ENCODE data around the gene MAP3K2.

DNA sequence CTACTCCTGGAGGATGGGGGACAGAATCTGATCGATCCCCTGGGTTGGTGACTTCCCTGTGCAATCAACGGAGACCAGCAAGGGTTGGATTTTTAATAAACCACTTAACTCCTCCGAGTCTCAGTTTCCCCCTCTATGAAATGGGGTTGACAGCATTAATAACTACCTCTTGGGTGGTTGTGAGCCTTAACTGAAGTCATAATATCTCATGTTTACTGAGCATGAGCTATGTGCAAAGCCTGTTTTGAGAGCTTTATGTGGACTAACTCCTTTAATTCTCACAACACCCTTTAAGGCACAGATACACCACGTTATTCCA lies 31.3 kb upstream of the MAP3K2 start:
- TF ChIP-seq, protein P1, sequence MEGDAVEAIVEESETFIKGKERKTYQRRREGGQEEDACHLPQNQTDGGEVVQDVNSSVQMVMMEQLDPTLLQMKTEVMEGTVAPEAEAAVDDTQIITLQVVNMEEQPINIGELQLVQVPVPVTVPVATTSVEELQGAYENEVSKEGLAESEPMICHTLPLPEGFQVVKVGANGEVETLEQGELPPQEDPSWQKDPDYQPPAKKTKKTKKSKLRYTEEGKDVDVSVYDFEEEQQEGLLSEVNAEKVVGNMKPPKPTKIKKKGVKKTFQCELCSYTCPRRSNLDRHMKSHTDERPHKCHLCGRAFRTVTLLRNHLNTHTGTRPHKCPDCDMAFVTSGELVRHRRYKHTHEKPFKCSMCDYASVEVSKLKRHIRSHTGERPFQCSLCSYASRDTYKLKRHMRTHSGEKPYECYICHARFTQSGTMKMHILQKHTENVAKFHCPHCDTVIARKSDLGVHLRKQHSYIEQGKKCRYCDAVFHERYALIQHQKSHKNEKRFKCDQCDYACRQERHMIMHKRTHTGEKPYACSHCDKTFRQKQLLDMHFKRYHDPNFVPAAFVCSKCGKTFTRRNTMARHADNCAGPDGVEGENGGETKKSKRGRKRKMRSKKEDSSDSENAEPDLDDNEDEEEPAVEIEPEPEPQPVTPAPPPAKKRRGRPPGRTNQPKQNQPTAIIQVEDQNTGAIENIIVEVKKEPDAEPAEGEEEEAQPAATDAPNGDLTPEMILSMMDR (IDR thresholded peaks at IDR 0.05) = no peak
- TF ChIP-seq POLR2A (IDR thresholded peaks at IDR 0.05) (no peak), POLR2AphosphoS5 (IDR thresholded peaks at IDR 0.05) (no peak)

All from prostate gland (tissue), 2 donors.